GM12864 (cell line): Measurements from ENCODE around the gene HHATL.

Source experiments
- DNase-seq: peaks from one replicate; pipeline ENCODE4 v3.0.0-alpha.2; 2011; ENCODE audit warnings: low read depth
- H3K4me3 ChIP-seq: 2 replicates; pipeline ENCODE4 v1.5.1; 2011; ENCODE audit warnings: mild to moderate bottlenecking, low read depth, low read length, control low read depth
- CTCF ChIP-seq: IDR thresholded peaks from 2 replicates; pipeline ENCODE4 v1.5.1; 2011; ENCODE audit warnings: low read depth, mild to moderate bottlenecking, moderate library complexity, low read length, control low read depth, inconsistent platforms; ENCODE audit errors: missing control alignments

Gene HHATL

GRCh38 chr3:42658771-42659390, 43.7 kb downstream of the HHATL start:
- H3K4me3 ChIP-seq = no peak overlapping the region
- TF ChIP-seq CTCF = no peak
- no peak for DNase-seq

GRCh38 chr3:42658091-42658770, 44.4 kb downstream of the HHATL start:
- TF ChIP-seq CTCF = no peak
- no peak overlapping the region for H3K4me3 ChIP-seq
- DNase-seq = no peak

- no peak overlapping the region for H3K4me3 ChIP-seq
- DNase-seq = no peak
- TF ChIP-seq CTCF = no peak
These were observed 44.9 kb downstream of the HHATL start for GRCh38 chr3:42657675-42658074.

GRCh38 chr3:42656680-42657610, 45.7 kb downstream of the HHATL start:
- TF ChIP-seq CTCF = no peak
- no peak for DNase-seq

GRCh38 chr3:42655980-42656679, 46.5 kb downstream of the HHATL start:
- DNase-seq = no peak
- TF ChIP-seq CTCF = no peak
- H3K4me3 ChIP-seq = no peak overlapping the region

More at GRCh38 chr3:42656680-42657610, 45.7 kb downstream of the HHATL start:
- H3K4me3 ChIP-seq = no peak overlapping the region

- TF ChIP-seq CTCF = no peak
- no peak for DNase-seq
- no peak overlapping the region for H3K4me3 ChIP-seq
These were observed 47.2 kb downstream of the HHATL start for GRCh38 chr3:42655331-42655888.
